Measurements from ENCODE around the gene SLC35G4.
"Not testable (repeated sequence)": the region's sequence is repeated elsewhere in the genome, so short reads cannot be mapped to it uniquely, and the experiment has no call there.

SLC35G4 gene

GRCh38 chr18:11609488-11609887 is at the start of gene SLC35G4:
Gene SLC35G4 (plus strand): TSS chr18:11609596. CDS start chr18:11609596, 0 bp downstream.
- not testable (repeated sequence) for DNase-seq

GRCh38 chr18:11561293-11561692 is 48.1 kb upstream of the SLC35G4 start:
- no peak for DNase-seq

- DNase-seq, result no peak
These were observed 43.7 kb upstream of the SLC35G4 start for GRCh38 chr18:11565716-11566115.

- no peak for DNase-seq
These were observed 43.0 kb upstream of the SLC35G4 start for GRCh38 chr18:11566236-11566965.

- DNase-seq, result no peak
These were observed 42.0 kb upstream of the SLC35G4 start for GRCh38 chr18:11567396-11567795.

GRCh38 chr18:11570073-11570588 is 39.3 kb upstream of the SLC35G4 start:
- DNase-seq, result no peak

GRCh38 chr18:11570769-11571412 is 38.5 kb upstream of the SLC35G4 start:
- DNase-seq, result peak; percentile 14

GRCh38 chr18:11572201-11572600 is 37.2 kb upstream of the SLC35G4 start:
- DNase-seq, result no peak

GRCh38 chr18:11574545-11574944 is 34.9 kb upstream of the SLC35G4 start:
- no peak for DNase-seq

- no peak for DNase-seq
These were observed 31.9 kb upstream of the SLC35G4 start for GRCh38 chr18:11577271-11578112.

GRCh38 chr18:11578799-11579198 is 30.6 kb upstream of the SLC35G4 start:
- no peak for DNase-seq

GRCh38 chr18:11579916-11580315 is 29.5 kb upstream of the SLC35G4 start:
- no peak for DNase-seq

GRCh38 chr18:11581286-11581685 is 28.1 kb upstream of the SLC35G4 start:
- no peak for DNase-seq

GRCh38 chr18:11585596-11585995 is 23.8 kb upstream of the SLC35G4 start:
- no peak for DNase-seq

GRCh38 chr18:11586896-11587295 is 22.5 kb upstream of the SLC35G4 start:
- no peak for DNase-seq

- no peak for DNase-seq
These were observed 22.0 kb upstream of the SLC35G4 start for GRCh38 chr18:11587432-11587831.

GRCh38 chr18:11587846-11588245 is 21.6 kb upstream of the SLC35G4 start:
- DNase-seq, result no peak

- peak; percentile 8 for DNase-seq
These were observed 17.4 kb upstream of the SLC35G4 start for GRCh38 chr18:11591957-11592356.

- DNase-seq, result no peak
These were observed 9.1 kb upstream of the SLC35G4 start for GRCh38 chr18:11600321-11600720.

- no peak for DNase-seq
These were observed 1.5 kb upstream of the SLC35G4 start for GRCh38 chr18:11607906-11608305.

GRCh38 chr18:11608618-11609017 is 778 bp upstream of the SLC35G4 start:
- DNase-seq, result not testable (repeated sequence)

GRCh38 chr18:11613073-11613472 is 3.7 kb downstream of the SLC35G4 start:
- DNase-seq, result not testable (repeated sequence)

GRCh38 chr18:11613611-11614010 is 4.2 kb downstream of the SLC35G4 start:
- DNase-seq, result not testable (repeated sequence)

Measured in NCI-H69 (cell line).